ENCODE data around the gene ESYT2.

GRCh38 chr7:158747408-158747807, 81.9 kb downstream of the ESYT2 start:
- TF ChIP-seq CTCF (optimal IDR thresholded peaks at IDR 0.05 in 1 of 3, IDR thresholded peaks at IDR 0.05 in 1 of 3, conservative IDR thresholded peaks at IDR 0.05 in 1 of 3; ENCODE audit: extremely low read depth in 1 of 3, insufficient read depth in 2 of 3, low read length in 3 of 3) = no peak
- TF ChIP-seq EZH2 (IDR thresholded peaks at IDR 0.05; ENCODE audit: low read length) = no peak
